ENCODE measurements around the gene PML. TPM values are rescaled to one million over a fixed set of nuclear protein-coding genes. Genes with fewer than 3 reads are reported as not detected.

Gene PML
- total and polyA plus RNA-seq, 9 of the 15 experiments (the other 6 are each of a cell fraction or from before 2014, with no cell fraction given) = 5.0 to 50.7 (median 10.1) TPM

DNA sequence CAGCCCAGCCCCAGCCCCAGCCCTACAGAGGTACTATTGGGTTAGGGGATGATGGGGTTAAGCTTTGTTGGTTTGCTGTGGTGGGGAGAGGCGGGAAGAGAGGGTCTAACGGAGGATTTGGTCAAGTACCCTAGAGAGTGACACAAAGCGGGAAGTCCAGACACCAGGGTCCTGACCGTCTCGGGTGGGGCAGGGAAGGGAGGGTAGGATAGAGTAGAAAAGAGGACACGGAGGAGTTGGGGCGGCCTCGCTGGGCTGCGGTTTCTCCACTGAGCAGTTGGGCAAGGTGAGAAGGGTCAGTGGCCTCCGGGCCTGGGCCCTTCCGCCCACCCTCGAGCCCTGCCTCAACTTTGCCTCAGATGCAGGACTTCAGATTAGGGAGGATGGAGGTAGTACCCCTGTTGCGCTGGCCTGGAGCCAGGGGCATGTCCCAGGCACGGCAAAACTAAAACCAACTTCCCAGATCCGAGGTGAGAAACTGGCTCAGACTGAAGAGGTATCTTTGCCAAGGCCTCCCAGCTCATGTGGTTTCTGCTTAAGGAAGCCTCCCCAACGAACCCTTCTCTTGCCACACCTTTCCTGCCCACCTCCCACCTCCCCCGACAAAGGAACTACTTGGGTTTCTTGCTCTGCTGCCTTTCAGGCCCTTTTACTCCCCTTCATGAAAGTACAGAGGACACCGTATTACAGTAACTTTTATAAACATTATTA, 551 bp downstream of the PML start (continued):
- TF ChIP-seq PHF21A (IDR thresholded peaks at IDR 0.05; ENCODE audit: borderline replicate concordance, low read depth) (no peak), ZSCAN32 (CRISPR knock-in tag; IDR thresholded peaks at IDR 0.05) (no peak), CEBPB (tag; IDR thresholded peaks at IDR 0.05) (0 out of 2 replicates have a peak, but pooled peaks have one; percentile 8), ZNF274 (IDR thresholded peaks at IDR 0.05; ENCODE audit: borderline replicate concordance, low read depth, low read length) (no peak), PTRF (tag; IDR thresholded peaks at IDR 0.05) (no peak), POLR2AphosphoS5 (IDR thresholded peaks at IDR 0.05; ENCODE audit: control insufficient read depth, insufficient read depth, low read depth, low read length) (no peak), HSF4 (CRISPR knock-in tag; IDR thresholded peaks at IDR 0.05; ENCODE audit: borderline replicate concordance) (0 out of 2 replicates have a peak, but pooled peaks have one; percentile 18), IRF2 (CRISPR knock-in tag; IDR thresholded peaks at IDR 0.05) (no peak), ATF1 (CRISPR knock-in tag; IDR thresholded peaks at IDR 0.05) (no peak), ATF1 (tag; IDR thresholded peaks at IDR 0.05) (no peak), E2F3 (CRISPR knock-in tag; IDR thresholded peaks at IDR 0.05) (no peak), ZNF124 (CRISPR knock-in tag; IDR thresholded peaks at IDR 0.05) (no peak), EP400 (IDR thresholded peaks at IDR 0.05) (0 out of 2 replicates have a peak, but pooled peaks have one; percentile 10), ZNF699 (CRISPR knock-in tag; IDR thresholded peaks at IDR 0.05; ENCODE audit: insufficient replicate concordance) (no peak), ZNF766 (CRISPR knock-in tag; conservative IDR thresholded peaks at IDR 0.05) (no peak), PHF20 (IDR thresholded peaks at IDR 0.05; ENCODE audit: partially characterized antibody) (no peak), PRPF4 (IDR thresholded peaks at IDR 0.05; ENCODE audit: insufficient read depth, low read depth, low read length, poor library complexity, severe bottlenecking) (no peak), RBFOX2 (IDR thresholded peaks at IDR 0.05; ENCODE audit: low read depth, low read length) (peak; percentile 24; the same call in 1 of the 2 replicates), ESRRA (IDR thresholded peaks at IDR 0.05; ENCODE audit: borderline replicate concordance, low read depth) (peak; percentile 11; the same call in 1 of the 2 replicates), RBBP5 (IDR thresholded peaks at IDR 0.05; ENCODE audit: borderline replicate concordance, insufficient read depth, low read length, poor library complexity, severe bottlenecking) (peak; percentile 68), KLF1 (tag; IDR thresholded peaks at IDR 0.05) (0 out of 2 replicates have a peak, but pooled peaks have one; percentile 16), NFIC (IDR thresholded peaks at IDR 0.05) (peak; percentile 82), MBD2 (IDR thresholded peaks at IDR 0.05; ENCODE audit: borderline replicate concordance, low read depth) (no peak), TCF7 (IDR thresholded peaks at IDR 0.05; ENCODE audit: borderline replicate concordance) (no peak)
- TF ChIP-seq, protein P1, sequence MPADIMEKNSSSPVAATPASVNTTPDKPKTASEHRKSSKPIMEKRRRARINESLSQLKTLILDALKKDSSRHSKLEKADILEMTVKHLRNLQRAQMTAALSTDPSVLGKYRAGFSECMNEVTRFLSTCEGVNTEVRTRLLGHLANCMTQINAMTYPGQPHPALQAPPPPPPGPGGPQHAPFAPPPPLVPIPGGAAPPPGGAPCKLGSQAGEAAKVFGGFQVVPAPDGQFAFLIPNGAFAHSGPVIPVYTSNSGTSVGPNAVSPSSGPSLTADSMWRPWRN (IDR thresholded peaks at IDR 0.05; ENCODE audit: low read depth) = no peak
- TF ChIP-seq, protein P2, sequence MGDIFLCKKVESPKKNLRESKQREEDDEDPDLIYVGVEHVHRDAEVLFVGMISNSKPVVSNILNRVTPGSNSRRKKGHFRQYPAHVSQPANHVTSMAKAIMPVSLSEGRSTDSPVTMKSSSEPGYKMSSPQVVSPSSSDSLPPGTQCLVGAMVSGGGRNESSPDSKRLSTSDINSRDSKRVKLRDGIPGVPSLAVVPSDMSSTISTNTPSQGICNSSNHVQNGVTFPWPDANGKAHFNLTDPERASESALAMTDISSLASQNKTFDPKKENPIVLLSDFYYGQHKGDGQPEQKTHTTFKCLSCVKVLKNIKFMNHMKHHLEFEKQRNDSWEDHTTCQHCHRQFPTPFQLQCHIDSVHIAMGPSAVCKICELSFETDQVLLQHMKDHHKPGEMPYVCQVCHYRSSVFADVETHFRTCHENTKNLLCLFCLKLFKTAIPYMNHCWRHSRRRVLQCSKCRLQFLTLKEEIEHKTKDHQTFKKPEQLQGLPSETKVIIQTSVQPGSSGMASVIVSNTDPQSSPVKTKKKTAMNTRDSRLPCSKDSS (IDR thresholded peaks at IDR 0.05; ENCODE audit: low read depth, partially characterized antibody) = no peak
- TF ChIP-seq, protein P3, sequence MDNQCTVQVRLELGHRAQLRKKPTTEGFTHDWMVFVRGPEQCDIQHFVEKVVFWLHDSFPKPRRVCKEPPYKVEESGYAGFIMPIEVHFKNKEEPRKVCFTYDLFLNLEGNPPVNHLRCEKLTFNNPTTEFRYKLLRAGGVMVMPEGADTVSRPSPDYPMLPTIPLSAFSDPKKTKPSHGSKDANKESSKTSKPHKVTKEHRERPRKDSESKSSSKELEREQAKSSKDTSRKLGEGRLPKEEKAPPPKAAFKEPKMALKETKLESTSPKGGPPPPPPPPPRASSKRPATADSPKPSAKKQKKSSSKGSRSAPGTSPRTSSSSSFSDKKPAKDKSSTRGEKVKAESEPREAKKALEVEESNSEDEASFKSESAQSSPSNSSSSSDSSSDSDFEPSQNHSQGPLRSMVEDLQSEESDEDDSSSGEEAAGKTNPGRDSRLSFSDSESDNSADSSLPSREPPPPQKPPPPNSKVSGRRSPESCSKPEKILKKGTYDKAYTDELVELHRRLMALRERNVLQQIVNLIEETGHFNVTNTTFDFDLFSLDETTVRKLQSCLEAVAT (IDR thresholded peaks at IDR 0.05) = peak in 1 of 2 experiments; percentile 70; a peak in 2 of 4 replicates

Measured in K562 (cell line).